ENCODE data around the gene REXO2. TPM values are rescaled to one million over a fixed set of nuclear protein-coding genes. Genes with fewer than 3 reads are reported as not detected.

The REXO2 gene
- total RNA-seq, 1 experiment from 2014 or later = 119 TPM

GRCh38 chr11:114478001-114478410, 38.7 kb downstream of the REXO2 start:
- H3K27ac ChIP-seq (ENCODE audit: low read depth, low read length, poor library complexity, severe bottlenecking) = no peak overlapping the region

GRCh38 chr11:114478768-114479167, 39.5 kb downstream of the REXO2 start:
- H3K9me3 ChIP-seq (ENCODE audit: low read depth, low read length, poor library complexity, severe bottlenecking) = no peaks in the 10 kb centered on the region
- DNase-seq (ENCODE audit: low spot score) = peak; percentile 21
- no peaks in the 10 kb centered on the region for H3K36me3 ChIP-seq (ENCODE audit: insufficient read depth, low read length, poor library complexity, severe bottlenecking)
- H3K27ac ChIP-seq (ENCODE audit: low read depth, low read length, poor library complexity, severe bottlenecking) = no peak overlapping the region
- no peaks in the 10 kb centered on the region for H3K4me1 ChIP-seq (ENCODE audit: insufficient read depth, low read length, poor library complexity, severe bottlenecking)
- BruUV-seq (replicated peaks) = no TSS peak
- POLR2A ChIA-PET (ENCODE audit: low non-redundant PET) = no interaction called here
- intact Hi-C loops (cut with micrococcal nuclease; ENCODE audit: unreplicated experiment) = no loop called here
- H3K4me3 ChIP-seq (ENCODE audit: low read depth, low read length, poor library complexity, severe bottlenecking) = no peak overlapping the region
- no peaks in the 10 kb centered on the region for H3K27me3 ChIP-seq (replicated peaks; ENCODE audit: insufficient read depth, low read depth, low read length, poor library complexity)
- CTCF ChIA-PET = no interaction called here
- TF ChIP-seq EZH2 (IDR thresholded peaks at IDR 0.05; ENCODE audit: borderline replicate concordance, low read depth, low read length, poor library complexity, severe bottlenecking) (no peak), CTCF (conservative IDR thresholded peaks at IDR 0.05; ENCODE audit: low read depth, low read length) (no peak)

More at GRCh38 chr11:114478001-114478410, 38.7 kb downstream of the REXO2 start:
- ChIA-PET POLR2A (ENCODE audit: low non-redundant PET) (no interaction called here), CTCF (no interaction called here)
- Histone ChIP-seq H3K4me3 (ENCODE audit: low read depth, low read length, poor library complexity, severe bottlenecking) (no peak overlapping the region), H3K27me3 (replicated peaks; ENCODE audit: insufficient read depth, low read depth, low read length, poor library complexity) (no peaks in the 10 kb centered on the region), H3K36me3 (ENCODE audit: insufficient read depth, low read length, poor library complexity, severe bottlenecking) (no peaks in the 10 kb centered on the region), H3K4me1 (ENCODE audit: insufficient read depth, low read length, poor library complexity, severe bottlenecking) (no peaks in the 10 kb centered on the region), H3K9me3 (ENCODE audit: low read depth, low read length, poor library complexity, severe bottlenecking) (no peaks in the 10 kb centered on the region)
- BruUV-seq (replicated peaks) = no TSS peak
- DNase-seq (ENCODE audit: low spot score) = no peak
- intact Hi-C loops (cut with micrococcal nuclease; ENCODE audit: unreplicated experiment) = no loop called here
- TF ChIP-seq EZH2 (IDR thresholded peaks at IDR 0.05; ENCODE audit: borderline replicate concordance, low read depth, low read length, poor library complexity, severe bottlenecking) = no peak
- TF ChIP-seq CTCF (conservative IDR thresholded peaks at IDR 0.05; ENCODE audit: low read depth, low read length) = no peak

GRCh38 chr11:114479331-114479730, 40.1 kb downstream of the REXO2 start:
- Histone ChIP-seq H3K36me3 (ENCODE audit: insufficient read depth, low read length, poor library complexity, severe bottlenecking) (no peaks in the 10 kb centered on the region), H3K4me3 (ENCODE audit: low read depth, low read length, poor library complexity, severe bottlenecking) (no peak overlapping the region), H3K27me3 (replicated peaks; ENCODE audit: insufficient read depth, low read depth, low read length, poor library complexity) (no peaks in the 10 kb centered on the region), H3K27ac (ENCODE audit: low read depth, low read length, poor library complexity, severe bottlenecking) (no peak overlapping the region), H3K4me1 (ENCODE audit: insufficient read depth, low read length, poor library complexity, severe bottlenecking) (no peaks in the 10 kb centered on the region), H3K9me3 (ENCODE audit: low read depth, low read length, poor library complexity, severe bottlenecking) (no peaks in the 10 kb centered on the region)
- ChIA-PET CTCF (no interaction called here), POLR2A (ENCODE audit: low non-redundant PET) (no interaction called here)
- TF ChIP-seq EZH2 (IDR thresholded peaks at IDR 0.05; ENCODE audit: borderline replicate concordance, low read depth, low read length, poor library complexity, severe bottlenecking) (no peak), CTCF (conservative IDR thresholded peaks at IDR 0.05; ENCODE audit: low read depth, low read length) (no peak)
- intact Hi-C loops (cut with micrococcal nuclease; ENCODE audit: unreplicated experiment) = no loop called here
- BruUV-seq (replicated peaks) = no TSS peak
- DNase-seq (ENCODE audit: low spot score) = peak; percentile 14

All from A673 (cell line).